Panc1 (cell line): ENCODE data around the gene GSX2. TPM values are rescaled to one million over a fixed set of nuclear protein-coding genes. Genes with fewer than 3 reads are reported as not detected.
A peak's percentile ranks its signal among the peaks of the same experiment; 100 is the strongest.

Source experiments
- ATAC-seq: fragments of 200-7000 bp; cut with Tn5 transposase; 2 replicates; pipeline ENCODE4 v1.9.1; 2020; ENCODE audit warnings: mild to moderate bottlenecking, moderate library complexity
- BruUV-seq: library from RNA; stranded (reverse); fragments of 400-500 nt; replicated peaks from 2 replicates; lab custom pipeline; 2021; lab: Mats Ljungman, UMichigan
- CTCF ChIA-PET: fragments of 300-600 bp; sonication (Branson Sonifier 250); formaldehyde crosslinking; loops from one replicate; lab custom pipeline; 2022; ENCODE audit warnings: antibody characterized with exemption; lab: Charles Lee
- POLR2A ChIA-PET: fragments of 300-600 bp; sonication (Branson Sonifier 250); formaldehyde crosslinking; loops from one replicate; lab custom pipeline; 2022; ENCODE audit warnings: antibody characterized with exemption; lab: Charles Lee
- DNase-seq: peaks from one replicate; pipeline ENCODE4 v3.0.0-alpha.2; 2010; ENCODE audit warnings: low read depth, low spot score
- H3K27ac ChIP-seq: 2 replicates; pipeline ENCODE4 v1.5.1; 2011; ENCODE audit warnings: mild to moderate bottlenecking, low read length, inconsistent platforms
- H3K27me3 ChIP-seq: fragments of 200-500 bp; sonication (Bioruptor generic); 2 replicates; pipeline ENCODE4 v1.6.0; 2014; ENCODE audit warnings: low read length, inconsistent platforms; ENCODE audit not compliant: control insufficient read depth, insufficient read depth
- H3K36me3 ChIP-seq: fragments of 200-500 bp; sonication (Bioruptor generic); 2 replicates; pipeline ENCODE4 v1.5.1; 2014; ENCODE audit warnings: inconsistent platforms, mild to moderate bottlenecking, low read length, moderate library complexity; ENCODE audit not compliant: control insufficient read depth, insufficient read depth
- H3K4me1 ChIP-seq: 2 replicates; pipeline ENCODE4 v1.5.1; 2011; ENCODE audit warnings: inconsistent platforms, mild to moderate bottlenecking, low read length, moderate library complexity; ENCODE audit not compliant: control insufficient read depth, insufficient read depth
- H3K4me3 ChIP-seq, 2 experiments: 2 replicates each; pipeline ENCODE4 v1.5.1; 2011 to 2012; ENCODE audit warnings: low read depth in 2 of 2, low read length in 2 of 2, mild to moderate bottlenecking in 2 of 2, inconsistent platforms in 1 of 2, moderate library complexity in 1 of 2
- H3K9me3 ChIP-seq: fragments of 200-500 bp; sonication (Bioruptor generic); 2 replicates; pipeline ENCODE4 v1.5.1; 2014; ENCODE audit warnings: low read depth, mild to moderate bottlenecking, inconsistent platforms, low read length, moderate library complexity; ENCODE audit not compliant: control insufficient read depth, insufficient read depth
- CTCF ChIP-seq: fragments of 450-650 bp; IDR thresholded peaks from 2 replicates; pipeline ENCODE4 v1.5.1; 2017; ENCODE audit warnings: mild to moderate bottlenecking
- POLR2AphosphoS5 ChIP-seq: IDR thresholded peaks from 2 replicates; pipeline ENCODE4 v1.6.1; 2012; ENCODE audit warnings: mild to moderate bottlenecking, low read depth, low read length, moderate library complexity
- REST ChIP-seq, 2 experiments: IDR thresholded peaks; 2 replicates each; pipeline ENCODE4 v1.6.1; 2011 to 2012; ENCODE audit warnings: low read depth in 2 of 2, control low read depth in 1 of 2, low read length in 1 of 2, mild to moderate bottlenecking in 1 of 2, moderate library complexity in 1 of 2; ENCODE audit not compliant: insufficient read depth in 1 of 2
- SIN3A ChIP-seq: IDR thresholded peaks from 2 replicates; pipeline ENCODE4 v1.6.1; 2012; ENCODE audit warnings: low read depth, mild to moderate bottlenecking, low read length, moderate library complexity, borderline replicate concordance; ENCODE audit not compliant: insufficient read depth
- TCF7L2 ChIP-seq: IDR thresholded peaks from 2 replicates; pipeline ENCODE4 v1.6.1; 2011; ENCODE audit warnings: mild to moderate bottlenecking, low read depth, low read length, inconsistent platforms
- in situ Hi-C: cut with HindIII; loops from 2 replicates; pipeline ENCODE4 v1.10.0; 2016; ENCODE audit warnings: low sequenced_read_pairs, low pct_unique_long_range_greater_than_20kb
- intact Hi-C: fragments of 100-400 bp; cut with micrococcal nuclease; formaldehyde crosslinking; loops from one replicate; pipeline ENCODE4 v1.10.0; 2022; ENCODE audit not compliant: unreplicated experiment
- total RNA-seq: library from RNA; stranded (reverse); gene quantifications from one replicate; pipeline ENCODE4 v1.2.1, GENCODE V29; 2021; ENCODE audit not compliant: unreplicated experiment

The GSX2 gene
- total RNA-seq, 1 experiment from 2014 or later: not detected

GRCh38 chr4:54063229-54063628, 36.7 kb upstream of the GSX2 start:
- in situ Hi-C loops (no loop called here), intact Hi-C loops (no loop called here)
- TF ChIP-seq REST (IDR thresholded peaks at IDR 0.05; ENCODE audit: insufficient read depth in 1 of 2, low read depth in 2 of 2, low read length in 1 of 2) (no peak), SIN3A (no peak), TCF7L2 (no peak), POLR2AphosphoS5 (no peak), CTCF (no peak)
- no TSS peak for BruUV-seq
- DNase-seq (no peak), ATAC-seq (no peak)
- Histone ChIP-seq H3K4me1 (peaks cover 15% of the 10 kb centered on the region), H3K27me3 (no peaks in the 10 kb centered on the region), H3K4me3 (peak overlapping the region; percentile 80 to 90), H3K9me3 (no peaks in the 10 kb centered on the region), H3K27ac (peak overlapping the region; percentile 77), H3K36me3 (no peaks in the 10 kb centered on the region; the same call in 1 of the 2 replicates)
- CTCF ChIA-PET: no interaction called here
- POLR2A ChIA-PET: interaction anchor here (0.6 kb wide), 1 partner anchor 32 kb away, joined by 6 read pairs; no protein-coding TSS in a partner anchor

- no peaks in the 10 kb centered on the region for H3K9me3 ChIP-seq
- peak overlapping the region; percentile 80 to 90 for H3K4me3 ChIP-seq
- H3K36me3 ChIP-seq: no peaks in the 10 kb centered on the region; the same call in 1 of the 2 replicates
- DNase-seq (no peak), ATAC-seq (peak; percentile 54)
- peak overlapping the region; percentile 77 for H3K27ac ChIP-seq
- TF ChIP-seq CTCF (no peak), SIN3A (no peak), TCF7L2 (no peak), REST (IDR thresholded peaks at IDR 0.05; ENCODE audit: insufficient read depth in 1 of 2, low read depth in 2 of 2, low read length in 1 of 2) (no peak), POLR2AphosphoS5 (no peak)
- CTCF ChIA-PET: no interaction called here
- intact Hi-C loops (no loop called here), in situ Hi-C loops (no loop called here)
- no TSS peak for BruUV-seq
- POLR2A ChIA-PET: interaction anchor here (0.6 kb wide), 1 partner anchor 33 kb away, joined by 6 read pairs; no protein-coding TSS in a partner anchor
- no peaks in the 10 kb centered on the region for H3K27me3 ChIP-seq
- H3K4me1 ChIP-seq: peaks cover 15% of the 10 kb centered on the region
Observed at GRCh38 chr4:54063737-54064316, 36.1 kb upstream of the GSX2 start.
